ENCODE results near the gene SBNO2. TPM values are rescaled to one million over a fixed set of nuclear protein-coding genes. Genes with fewer than 3 reads are reported as not detected.
A peak's percentile ranks its signal among the peaks of the same experiment; 100 is the strongest.

Gene SBNO2
- total and polyA plus RNA-seq, 9 of the 15 experiments (the other 6 are each of a cell fraction or from before 2014, with no cell fraction given), result 0.01 to 46.2 (median 6.7) TPM

DNA sequence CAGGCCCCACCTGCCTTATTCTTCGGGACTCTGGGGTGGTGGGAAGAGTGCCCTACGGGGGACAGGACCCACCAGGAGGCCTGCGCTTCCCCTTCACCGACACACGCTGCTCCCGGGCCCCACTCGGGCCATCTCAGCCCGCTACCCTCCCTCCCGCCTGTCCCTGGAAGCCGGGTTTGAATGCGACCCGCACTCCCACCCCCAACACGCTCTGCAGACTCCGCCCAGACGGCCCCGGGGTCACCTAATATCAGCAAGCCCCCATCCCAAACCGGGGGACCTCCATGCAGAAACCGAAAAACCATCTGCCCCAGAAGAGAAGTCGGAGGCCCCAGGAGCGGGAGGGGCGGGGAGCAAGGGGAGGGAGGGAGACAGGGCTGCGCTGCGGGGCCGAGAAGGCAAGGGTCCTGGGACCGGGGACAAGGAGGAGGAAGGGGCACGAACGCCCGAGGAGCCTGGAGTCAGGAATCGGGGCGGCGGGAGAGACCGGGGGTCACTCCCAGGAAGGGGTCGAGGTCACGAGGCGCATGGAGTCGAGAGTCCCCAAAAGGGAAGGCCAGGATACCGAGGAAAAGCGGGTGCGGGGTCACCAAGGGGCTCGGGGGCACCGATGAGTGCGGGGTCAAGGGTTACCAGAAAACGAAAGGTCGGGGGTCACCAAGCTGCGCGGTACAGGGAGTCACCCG is 766 bp downstream of the SBNO2 start (continued):
- TF ChIP-seq, protein P1, sequence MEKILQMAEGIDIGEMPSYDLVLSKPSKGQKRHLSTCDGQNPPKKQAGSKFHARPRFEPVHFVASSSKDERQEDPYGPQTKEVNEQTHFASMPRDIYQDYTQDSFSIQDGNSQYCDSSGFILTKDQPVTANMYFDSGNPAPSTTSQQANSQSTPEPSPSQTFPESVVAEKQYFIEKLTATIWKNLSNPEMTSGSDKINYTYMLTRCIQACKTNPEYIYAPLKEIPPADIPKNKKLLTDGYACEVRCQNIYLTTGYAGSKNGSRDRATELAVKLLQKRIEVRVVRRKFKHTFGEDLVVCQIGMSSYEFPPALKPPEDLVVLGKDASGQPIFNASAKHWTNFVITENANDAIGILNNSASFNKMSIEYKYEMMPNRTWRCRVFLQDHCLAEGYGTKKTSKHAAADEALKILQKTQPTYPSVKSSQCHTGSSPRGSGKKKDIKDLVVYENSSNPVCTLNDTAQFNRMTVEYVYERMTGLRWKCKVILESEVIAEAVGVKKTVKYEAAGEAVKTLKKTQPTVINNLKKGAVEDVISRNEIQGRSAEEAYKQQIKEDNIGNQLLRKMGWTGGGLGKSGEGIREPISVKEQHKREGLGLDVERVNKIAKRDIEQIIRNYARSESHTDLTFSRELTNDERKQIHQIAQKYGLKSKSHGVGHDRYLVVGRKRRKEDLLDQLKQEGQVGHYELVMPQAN (IDR thresholded peaks at IDR 0.05; ENCODE audit: borderline replicate concordance), result peak; percentile 67; the same call in 1 of the 2 replicates
- TF ChIP-seq SRSF1 (IDR thresholded peaks at IDR 0.05; ENCODE audit: low read depth, low read length), result no peak
- TF ChIP-seq ZNF12 (CRISPR knock-in tag; IDR thresholded peaks at IDR 0.05), result no peak
- TF ChIP-seq SAP30 (IDR thresholded peaks at IDR 0.05; ENCODE audit: borderline replicate concordance, insufficient read depth, low read depth, low read length, poor library complexity, severe bottlenecking), result no peak
- peak; percentile 14; the same call in 1 of the 2 replicates for TF ChIP-seq NFRKB (IDR thresholded peaks at IDR 0.05; ENCODE audit: low read depth)
- TF ChIP-seq TEAD4 (IDR thresholded peaks at IDR 0.05; ENCODE audit: low read length), result no peak
- TF ChIP-seq TEAD4 (CRISPR knock-in tag; IDR thresholded peaks at IDR 0.05; ENCODE audit: borderline replicate concordance), result no peak
- TF ChIP-seq PHF8 (IDR thresholded peaks at IDR 0.05; ENCODE audit: borderline replicate concordance, low read length), result peak; percentile 1; the same call in 1 of the 2 replicates
- no peak for TF ChIP-seq SAFB2 (IDR thresholded peaks at IDR 0.05; ENCODE audit: borderline replicate concordance, low read depth, low read length, severe bottlenecking)
- no peak for TF ChIP-seq ZNF143 (CRISPR knock-in tag; IDR thresholded peaks at IDR 0.05)
- 0 out of 2 replicates have a peak, but pooled peaks have one; percentile 23 for TF ChIP-seq GABPB1 (CRISPR knock-in tag; IDR thresholded peaks at IDR 0.05)
- no peak for TF ChIP-seq CCAR2 (IDR thresholded peaks at IDR 0.05; ENCODE audit: low read depth, low read length)
- TF ChIP-seq DMBX1 (CRISPR knock-in tag; IDR thresholded peaks at IDR 0.05; ENCODE audit: borderline replicate concordance), result no peak
- no peak for TF ChIP-seq CHD4 (IDR thresholded peaks at IDR 0.05; ENCODE audit: insufficient read depth, insufficient replicate concordance, low read depth, low read length, poor library complexity, severe bottlenecking)
- no peak for TF ChIP-seq ZNF217 (CRISPR knock-in tag; IDR thresholded peaks at IDR 0.05)
- TF ChIP-seq TRIM24 (IDR thresholded peaks at IDR 0.05), result no peak
- no peak for TF ChIP-seq L3MBTL2 (IDR thresholded peaks at IDR 0.05)
- TF ChIP-seq FOS (IDR thresholded peaks at IDR 0.05; ENCODE audit: extremely low read depth, insufficient read length), result no peak
- no peak for TF ChIP-seq PML (IDR thresholded peaks at IDR 0.05; ENCODE audit: low read length)
- TF ChIP-seq BRCA1 (IDR thresholded peaks at IDR 0.05), result no peak
- TF ChIP-seq BRCA1 (CRISPR knock-in tag; IDR thresholded peaks at IDR 0.05), result no peak
- TF ChIP-seq XRCC5 (IDR thresholded peaks at IDR 0.05; ENCODE audit: low read depth, low read length), result 0 out of 2 replicates have a peak, but pooled peaks have one; percentile 48
- TF ChIP-seq, protein P2, sequence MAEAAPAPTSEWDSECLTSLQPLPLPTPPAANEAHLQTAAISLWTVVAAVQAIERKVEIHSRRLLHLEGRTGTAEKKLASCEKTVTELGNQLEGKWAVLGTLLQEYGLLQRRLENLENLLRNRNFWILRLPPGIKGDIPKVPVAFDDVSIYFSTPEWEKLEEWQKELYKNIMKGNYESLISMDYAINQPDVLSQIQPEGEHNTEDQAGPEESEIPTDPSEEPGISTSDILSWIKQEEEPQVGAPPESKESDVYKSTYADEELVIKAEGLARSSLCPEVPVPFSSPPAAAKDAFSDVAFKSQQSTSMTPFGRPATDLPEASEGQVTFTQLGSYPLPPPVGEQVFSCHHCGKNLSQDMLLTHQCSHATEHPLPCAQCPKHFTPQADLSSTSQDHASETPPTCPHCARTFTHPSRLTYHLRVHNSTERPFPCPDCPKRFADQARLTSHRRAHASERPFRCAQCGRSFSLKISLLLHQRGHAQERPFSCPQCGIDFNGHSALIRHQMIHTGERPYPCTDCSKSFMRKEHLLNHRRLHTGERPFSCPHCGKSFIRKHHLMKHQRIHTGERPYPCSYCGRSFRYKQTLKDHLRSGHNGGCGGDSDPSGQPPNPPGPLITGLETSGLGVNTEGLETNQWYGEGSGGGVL (CRISPR knock-in tag; IDR thresholded peaks at IDR 0.05), result no peak
- TF ChIP-seq, protein P3, sequence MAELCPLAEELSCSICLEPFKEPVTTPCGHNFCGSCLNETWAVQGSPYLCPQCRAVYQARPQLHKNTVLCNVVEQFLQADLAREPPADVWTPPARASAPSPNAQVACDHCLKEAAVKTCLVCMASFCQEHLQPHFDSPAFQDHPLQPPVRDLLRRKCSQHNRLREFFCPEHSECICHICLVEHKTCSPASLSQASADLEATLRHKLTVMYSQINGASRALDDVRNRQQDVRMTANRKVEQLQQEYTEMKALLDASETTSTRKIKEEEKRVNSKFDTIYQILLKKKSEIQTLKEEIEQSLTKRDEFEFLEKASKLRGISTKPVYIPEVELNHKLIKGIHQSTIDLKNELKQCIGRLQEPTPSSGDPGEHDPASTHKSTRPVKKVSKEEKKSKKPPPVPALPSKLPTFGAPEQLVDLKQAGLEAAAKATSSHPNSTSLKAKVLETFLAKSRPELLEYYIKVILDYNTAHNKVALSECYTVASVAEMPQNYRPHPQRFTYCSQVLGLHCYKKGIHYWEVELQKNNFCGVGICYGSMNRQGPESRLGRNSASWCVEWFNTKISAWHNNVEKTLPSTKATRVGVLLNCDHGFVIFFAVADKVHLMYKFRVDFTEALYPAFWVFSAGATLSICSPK (IDR thresholded peaks at IDR 0.05; ENCODE audit: borderline replicate concordance), result no peak
